Erythroblast (primary cell): ENCODE results near the gene TRABD2B.

Experiments
- GATA1 ChIP-seq: IDR thresholded peaks from 2 replicates; pipeline ENCODE4 v1.6.1; 2011; ENCODE audit warnings: low read depth, mild to moderate bottlenecking, control low read depth, low read length, moderate library complexity
- POLR2A ChIP-seq: IDR thresholded peaks from 2 replicates; pipeline ENCODE4 v1.6.1; 2011; ENCODE audit warnings: mild to moderate bottlenecking, low read length

DNA sequence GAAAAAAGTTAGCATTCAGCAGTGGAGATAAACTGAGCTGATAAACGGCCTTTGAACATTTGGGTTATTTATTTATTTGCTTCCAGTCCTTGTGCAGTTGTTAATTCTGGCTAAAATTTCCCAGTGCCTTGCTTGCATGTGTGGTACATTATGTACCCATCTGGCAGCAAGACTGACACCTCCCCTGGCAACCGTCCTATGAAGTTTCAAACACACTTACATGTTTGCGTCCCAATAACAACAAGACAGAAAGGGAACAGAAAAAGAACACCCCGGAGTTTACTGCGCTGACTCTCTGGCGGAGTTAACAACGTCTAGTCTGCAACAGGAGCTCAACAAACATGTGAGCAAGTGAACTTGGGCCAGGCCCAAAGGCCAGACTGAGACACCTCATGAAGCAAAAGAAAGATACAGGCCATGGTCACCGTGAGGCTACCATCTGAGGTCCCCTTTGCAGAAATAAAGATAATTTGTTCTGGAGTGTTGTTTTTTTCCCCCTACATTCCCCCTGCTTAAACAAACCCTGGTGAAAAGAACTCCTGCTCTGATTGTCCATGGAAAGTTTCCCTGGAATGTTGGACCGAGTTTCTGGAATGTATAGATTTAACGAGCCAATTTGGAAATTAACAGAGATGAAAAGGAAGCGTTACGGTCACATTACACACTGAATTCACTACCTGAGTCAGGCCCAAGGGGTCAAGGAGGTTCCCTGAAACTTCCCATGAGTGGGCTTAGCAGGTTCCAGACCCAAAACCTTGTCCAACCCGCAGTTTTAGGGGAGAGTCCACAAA lies 33.4 kb downstream of the TRABD2B start:
- no peak for TF ChIP-seq POLR2A
- TF ChIP-seq GATA1, result no peak
